Neutrophil (primary cell): ENCODE data around the gene CYP4F8.
"Not testable (repeated sequence)": the region's sequence is repeated elsewhere in the genome, so short reads cannot be mapped to it uniquely, and the experiment has no call there.

Source experiments
- H3K27ac ChIP-seq: fragments of 200-600 bp; sonication (generic); 2 replicates; pipeline ENCODE4 v1.5.1; 2016; ENCODE audit warnings: mild to moderate bottlenecking, moderate library complexity
- H3K27me3 ChIP-seq: fragments of 200-600 bp; sonication (generic); 2 replicates; pipeline ENCODE4 v1.6.0; 2016; ENCODE audit warnings: mild to moderate bottlenecking
- H3K36me3 ChIP-seq: fragments of 200-600 bp; sonication (generic); 2 replicates; pipeline ENCODE4 v1.5.1; 2017
- H3K4me1 ChIP-seq, 2 experiments: fragments of 200-600 bp in 1 of 2; sonication (generic) in 1 of 2; 1 replicate in 1 of 2; 2 replicates in 1 of 2; pipeline versions ENCODE4 v1.5.1 to v1.6.1; 2013 to 2016; ENCODE audit warnings: low read depth in 1 of 2, low read length in 1 of 2, mild to moderate bottlenecking in 1 of 2, moderate library complexity in 1 of 2; ENCODE audit not compliant: control insufficient read depth in 1 of 2, insufficient read depth in 1 of 2
- H3K4me3 ChIP-seq, 2 experiments: fragments of 200-600 bp in 1 of 2; sonication (generic) in 1 of 2; 1 replicate in 1 of 2; 2 replicates in 1 of 2; pipeline ENCODE4 v1.5.1; 2013 to 2016; ENCODE audit warnings: low read depth in 1 of 2, low read length in 1 of 2, mild to moderate bottlenecking in 1 of 2, moderate library complexity in 1 of 2
- H3K9me3 ChIP-seq: fragments of 200-600 bp; sonication (generic); 2 replicates; pipeline ENCODE4 v1.5.1; 2016
- TF ChIP-seq, protein P1 (sequence below): fragments of 200-600 bp; sonication (generic); IDR thresholded peaks from 2 replicates; pipeline ENCODE4 v1.5.1; 2016; ENCODE audit warnings: antibody characterized with exemption

Gene CYP4F8

GRCh38 chr19:15642807-15643206, 27.8 kb downstream of the CYP4F8 start:
- H3K4me3 ChIP-seq = peak overlapping the region; percentile 74 to 75
- H3K36me3 ChIP-seq = peaks cover 44% of the 10 kb centered on the region
- no peaks in the 10 kb centered on the region for H3K9me3 ChIP-seq
- peaks cover 96 to 97% of the 10 kb centered on the region in 2 experiments for H3K4me1 ChIP-seq
- H3K27ac ChIP-seq = peak overlapping the region; percentile 100
- H3K27me3 ChIP-seq = no peaks in the 10 kb centered on the region
- TF ChIP-seq, protein P1, sequence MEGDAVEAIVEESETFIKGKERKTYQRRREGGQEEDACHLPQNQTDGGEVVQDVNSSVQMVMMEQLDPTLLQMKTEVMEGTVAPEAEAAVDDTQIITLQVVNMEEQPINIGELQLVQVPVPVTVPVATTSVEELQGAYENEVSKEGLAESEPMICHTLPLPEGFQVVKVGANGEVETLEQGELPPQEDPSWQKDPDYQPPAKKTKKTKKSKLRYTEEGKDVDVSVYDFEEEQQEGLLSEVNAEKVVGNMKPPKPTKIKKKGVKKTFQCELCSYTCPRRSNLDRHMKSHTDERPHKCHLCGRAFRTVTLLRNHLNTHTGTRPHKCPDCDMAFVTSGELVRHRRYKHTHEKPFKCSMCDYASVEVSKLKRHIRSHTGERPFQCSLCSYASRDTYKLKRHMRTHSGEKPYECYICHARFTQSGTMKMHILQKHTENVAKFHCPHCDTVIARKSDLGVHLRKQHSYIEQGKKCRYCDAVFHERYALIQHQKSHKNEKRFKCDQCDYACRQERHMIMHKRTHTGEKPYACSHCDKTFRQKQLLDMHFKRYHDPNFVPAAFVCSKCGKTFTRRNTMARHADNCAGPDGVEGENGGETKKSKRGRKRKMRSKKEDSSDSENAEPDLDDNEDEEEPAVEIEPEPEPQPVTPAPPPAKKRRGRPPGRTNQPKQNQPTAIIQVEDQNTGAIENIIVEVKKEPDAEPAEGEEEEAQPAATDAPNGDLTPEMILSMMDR = no peak

DNA sequence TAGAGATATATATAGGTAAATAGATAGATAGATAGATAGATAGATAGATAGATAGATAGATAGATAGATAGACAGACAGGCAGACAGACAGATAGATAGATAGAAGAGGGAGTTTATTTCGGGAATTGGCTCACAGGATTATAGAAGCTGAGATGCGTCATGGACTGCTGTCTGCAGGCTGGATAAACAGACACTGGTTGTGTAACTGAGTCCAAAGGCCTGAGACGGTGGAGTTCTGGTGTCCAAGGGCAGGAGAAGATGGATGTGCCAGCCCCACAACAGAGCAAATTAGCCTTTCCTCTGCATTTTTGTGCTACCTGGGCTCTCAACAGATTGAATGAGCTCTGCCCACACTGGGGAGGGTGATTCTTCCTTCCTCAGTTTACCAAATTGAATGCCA, 28.4 kb downstream of the CYP4F8 start:
- Histone ChIP-seq H3K9me3 (no peaks in the 10 kb centered on the region), H3K4me1 (peaks cover 99% of the 10 kb centered on the region in 2 experiments), H3K36me3 (peaks cover 50% of the 10 kb centered on the region), H3K27ac (peak overlapping the region; percentile 100), H3K4me3 (peak overlapping the region in 1 of 2 experiments; percentile 74), H3K27me3 (no peaks in the 10 kb centered on the region)
- TF ChIP-seq, protein P1 = no peak

GRCh38 chr19:15644066-15644741, 29.2 kb downstream of the CYP4F8 start:
- Histone ChIP-seq H3K4me3 (peak overlapping the region; percentile 24 to 74), H3K27ac (peak overlapping the region; percentile 100), H3K4me1 (peaks cover 97 to 100% of the 10 kb centered on the region in 2 experiments), H3K27me3 (no peaks in the 10 kb centered on the region), H3K36me3 (peaks cover 58% of the 10 kb centered on the region), H3K9me3 (no peaks in the 10 kb centered on the region)
- TF ChIP-seq, protein P1 = no peak

- TF ChIP-seq, protein P1 = no peak
- Histone ChIP-seq H3K4me1 (peaks cover 97 to 100% of the 10 kb centered on the region in 2 experiments), H3K27me3 (no peaks in the 10 kb centered on the region), H3K9me3 (no peaks in the 10 kb centered on the region), H3K36me3 (peaks cover 64% of the 10 kb centered on the region), H3K4me3 (peak overlapping the region in 1 of 2 experiments; percentile 74), H3K27ac (peak overlapping the region; percentile 100)
Observed at GRCh38 chr19:15644816-15645215, 29.8 kb downstream of the CYP4F8 start.

GRCh38 chr19:15649526-15649925, 34.5 kb downstream of the CYP4F8 start:
- no peaks in the 10 kb centered on the region for H3K27me3 ChIP-seq
- H3K36me3 ChIP-seq = peaks cover 95% of the 10 kb centered on the region
- no peaks in the 10 kb centered on the region for H3K9me3 ChIP-seq
- peak overlapping the region in 1 of 2 experiments; percentile 38 for H3K4me3 ChIP-seq
- H3K27ac ChIP-seq = peak overlapping the region; percentile 100
- H3K4me1 ChIP-seq = peaks cover 62 to 92% of the 10 kb centered on the region in 2 experiments
- TF ChIP-seq, protein P1 = no peak

- H3K4me3 ChIP-seq = peak overlapping the region in 1 of 2 experiments; percentile 38
- H3K27ac ChIP-seq = peak overlapping the region; percentile 100
- peaks cover 61 to 92% of the 10 kb centered on the region in 2 experiments for H3K4me1 ChIP-seq
- not testable (repeated sequence) for H3K9me3 ChIP-seq, H3K27me3 ChIP-seq
- peaks cover 96% of the 10 kb centered on the region for H3K36me3 ChIP-seq
Observed at GRCh38 chr19:15650123-15650522, 35.1 kb downstream of the CYP4F8 start.
